GM18511 (cell line): ENCODE measurements around the gene CRTAC1.

Source experiments
- ATAC-seq: cut with Tn5 transposase; IDR thresholded peaks from one replicate; pipeline ENCODE4 v1.9.1; 2021; ENCODE audit warnings: mild to moderate bottlenecking, moderate library complexity; ENCODE audit not compliant: unreplicated experiment

The CRTAC1 gene

GRCh38 chr10:97925308-97925938 lies 105.0 kb downstream of the CRTAC1 start:
- no peak for ATAC-seq

DNA sequence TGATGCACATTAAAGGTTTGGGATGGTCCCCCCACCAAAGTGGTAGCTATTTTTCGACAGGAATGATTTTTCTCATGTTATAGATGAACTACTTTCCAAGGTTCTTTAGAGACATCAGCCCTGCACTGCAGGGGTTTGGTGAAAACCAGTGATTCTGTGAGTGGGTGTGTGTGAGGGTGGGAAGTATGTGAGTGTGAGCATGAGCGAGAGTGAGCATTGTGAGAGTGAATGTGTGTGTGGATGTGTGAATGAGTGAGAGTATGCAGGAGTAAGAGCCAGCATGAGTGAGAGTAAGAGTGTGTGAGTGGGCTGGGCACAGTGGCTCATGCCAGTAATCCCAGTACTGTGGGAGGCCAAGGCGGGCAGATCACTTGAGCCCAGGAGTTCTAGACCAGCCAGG lies 105.7 kb downstream of the CRTAC1 start:
- ATAC-seq, result no peak

- no peak for ATAC-seq
These were observed 106.9 kb downstream of the CRTAC1 start for GRCh38 chr10:97923476-97923875.

GRCh38 chr10:97923057-97923456 lies 107.4 kb downstream of the CRTAC1 start:
- ATAC-seq, result no peak

DNA sequence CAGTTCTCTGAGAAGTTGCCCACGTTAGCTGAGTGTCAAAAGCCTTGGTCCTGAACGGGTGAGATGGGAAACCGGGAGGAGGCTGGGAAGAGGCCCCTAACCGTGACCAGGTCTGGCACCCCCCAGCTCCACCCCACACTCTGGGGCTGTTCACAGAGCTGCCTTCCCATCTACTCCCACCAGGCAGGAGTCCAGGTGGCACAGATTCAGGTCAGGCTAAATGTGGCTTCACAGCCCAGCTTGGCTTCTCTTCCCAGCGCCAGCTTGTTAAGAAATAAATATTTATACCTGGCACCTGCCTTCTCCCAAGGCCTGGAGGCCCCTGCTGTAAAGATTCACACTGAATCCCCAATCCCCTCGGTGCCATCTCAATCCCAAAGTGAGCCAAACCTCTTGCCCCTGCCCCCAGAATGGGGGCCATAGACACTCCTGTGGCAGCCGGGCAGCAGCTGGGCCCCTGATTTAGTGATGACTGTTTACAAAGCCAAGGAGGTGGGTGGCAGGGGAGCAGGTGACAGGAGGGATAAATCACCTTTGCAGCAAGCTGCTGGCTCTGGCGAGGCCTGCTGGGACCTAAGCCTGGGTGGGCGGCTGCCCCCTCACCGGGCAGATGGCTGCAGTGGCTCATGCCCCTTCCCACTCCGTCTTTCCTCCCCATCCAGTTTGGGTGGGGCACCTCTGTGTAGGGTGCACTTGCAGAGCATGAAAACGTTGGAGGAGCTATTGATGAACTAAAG lies 108.2 kb downstream of the CRTAC1 start:
- no peak for ATAC-seq

DNA sequence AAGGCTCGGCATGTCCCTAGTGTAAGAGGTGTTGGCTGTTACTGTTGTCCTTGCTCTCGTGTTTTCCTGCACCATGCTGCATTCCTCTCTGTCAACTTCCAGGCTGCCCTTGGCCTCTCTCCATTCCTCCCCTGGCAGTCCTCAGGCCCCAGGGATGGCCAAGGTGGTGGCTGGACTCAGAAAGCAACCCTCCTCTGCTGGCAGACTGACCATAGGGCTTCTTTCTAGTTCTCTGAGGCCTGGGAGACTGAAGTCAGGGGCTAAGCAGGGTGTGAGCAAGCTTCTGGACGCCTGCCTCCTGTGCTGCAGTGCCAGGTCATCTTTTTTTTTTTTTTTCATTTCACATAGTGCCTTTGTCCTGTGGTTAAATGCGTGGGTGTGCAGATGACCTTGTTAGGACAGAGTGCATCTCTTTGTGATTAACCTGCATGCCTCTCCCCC lies 108.8 kb downstream of the CRTAC1 start:
- no peak for ATAC-seq

- no peak for ATAC-seq
These were observed 109.6 kb downstream of the CRTAC1 start for GRCh38 chr10:97920865-97921264.

DNA sequence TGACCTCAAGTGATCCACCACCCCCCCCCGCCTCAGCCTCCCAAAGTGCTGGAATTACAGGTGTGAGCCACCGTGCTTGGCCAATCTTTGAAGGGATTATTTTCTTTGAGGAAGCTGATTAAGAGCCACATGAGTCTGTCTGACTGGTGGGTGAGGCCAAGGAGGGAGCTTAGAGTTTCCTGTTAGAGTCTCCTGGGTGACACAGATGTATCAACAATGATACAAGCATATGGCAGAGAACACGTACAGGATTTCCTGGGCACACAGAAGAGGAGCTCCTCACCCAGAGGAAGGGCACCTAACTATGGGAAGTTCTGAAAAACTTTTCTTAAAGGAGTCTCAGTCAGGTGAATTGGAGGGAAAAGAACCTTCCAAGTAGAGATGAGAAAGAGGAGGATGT lies 111.4 kb downstream of the CRTAC1 start:
- ATAC-seq, result no peak

GRCh38 chr10:97916586-97916985 lies 113.8 kb downstream of the CRTAC1 start:
- ATAC-seq, result no peak

- ATAC-seq, result no peak
These were observed 114.9 kb downstream of the CRTAC1 start for GRCh38 chr10:97915346-97916131.

GRCh38 chr10:97914837-97915211 lies 115.6 kb downstream of the CRTAC1 start:
- ATAC-seq, result peak; percentile 80

DNA sequence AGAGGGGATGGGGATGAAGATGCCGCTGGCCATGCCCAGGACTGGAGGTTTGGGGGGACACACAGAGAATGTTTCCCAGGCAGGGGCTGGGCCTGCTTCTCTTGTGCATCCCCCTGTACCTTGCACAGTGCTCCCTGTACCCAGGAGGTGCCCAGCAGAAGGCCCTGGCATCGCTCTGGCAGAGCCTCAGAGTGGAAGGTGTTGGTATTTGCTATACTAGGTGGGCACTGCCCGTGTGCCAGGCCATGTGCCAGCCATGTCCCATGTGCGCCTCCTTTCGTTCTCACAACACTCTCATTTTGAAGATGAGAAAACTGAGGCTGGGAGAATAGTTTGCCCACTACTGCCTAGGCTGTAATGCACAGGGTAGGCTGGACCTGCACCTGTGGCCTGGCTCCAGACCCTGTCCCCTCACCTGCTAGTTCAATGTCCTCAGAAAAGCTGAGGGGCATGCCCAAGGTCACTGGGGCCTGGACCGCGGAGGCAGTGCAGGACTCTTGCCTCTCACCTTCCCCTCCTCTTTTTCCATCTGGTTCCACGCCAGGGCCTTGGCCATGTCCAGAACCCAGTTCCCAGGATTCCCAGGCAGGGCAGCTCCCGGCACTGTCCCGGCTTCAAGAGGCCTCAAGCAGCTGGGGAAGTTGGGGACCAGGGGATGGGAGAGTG lies 116.1 kb downstream of the CRTAC1 start:
- ATAC-seq, result no peak

GRCh38 chr10:97913614-97914013 lies 116.8 kb downstream of the CRTAC1 start:
- no peak for ATAC-seq

DNA sequence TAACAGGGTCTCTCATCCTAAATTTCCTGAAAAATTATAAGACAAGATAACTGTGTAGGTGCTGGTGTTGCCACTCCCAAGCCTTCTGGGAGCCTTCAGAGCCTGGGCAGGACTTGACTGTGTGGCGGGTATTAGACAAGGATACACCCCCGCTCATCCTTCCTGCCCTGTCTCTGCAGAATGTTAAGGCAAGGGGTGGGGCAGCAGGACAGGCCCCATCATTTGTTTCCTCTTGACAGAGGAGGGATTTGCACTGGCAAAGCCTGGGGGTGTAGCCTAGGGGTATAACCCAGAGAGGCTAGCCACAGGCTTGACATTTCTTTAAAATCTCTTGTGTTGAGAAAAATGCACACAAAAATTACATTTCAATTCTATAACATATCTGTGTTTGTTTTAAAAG lies 117.2 kb downstream of the CRTAC1 start:
- ATAC-seq, result no peak

- ATAC-seq, result no peak
These were observed 119.2 kb downstream of the CRTAC1 start for GRCh38 chr10:97911217-97911616.

GRCh38 chr10:97910661-97911060 lies 119.8 kb downstream of the CRTAC1 start:
- no peak for ATAC-seq

- no peak for ATAC-seq
These were observed 122.6 kb downstream of the CRTAC1 start for GRCh38 chr10:97907830-97908229.

- ATAC-seq, result no peak
These were observed 123.2 kb downstream of the CRTAC1 start for GRCh38 chr10:97907211-97907610.

- ATAC-seq, result no peak
These were observed 125.1 kb downstream of the CRTAC1 start for GRCh38 chr10:97905276-97905675.

DNA sequence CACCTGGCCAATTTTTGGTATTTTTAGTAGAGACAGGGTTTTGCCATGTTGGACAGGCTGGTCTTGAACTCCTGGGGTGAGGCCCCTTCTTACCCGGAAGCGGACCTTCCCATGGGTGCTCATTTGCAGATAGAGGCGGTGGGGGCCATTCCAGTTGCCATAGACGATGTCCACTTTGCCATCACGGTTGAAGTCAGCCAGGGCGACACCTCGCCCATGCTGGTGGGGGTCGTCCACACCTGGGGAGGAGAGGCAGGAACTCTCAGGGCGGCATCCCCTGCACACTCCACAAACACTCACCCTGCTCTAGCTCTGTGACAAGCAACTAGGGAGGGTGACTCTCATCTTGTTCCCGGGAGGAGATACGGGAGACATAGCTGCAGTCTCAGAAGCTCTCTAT lies 125.8 kb downstream of the CRTAC1 start:
- no peak for ATAC-seq

- no peak for ATAC-seq
These were observed 126.4 kb downstream of the CRTAC1 start for GRCh38 chr10:97904018-97904381.
